Peyer's patch (tissue), 4 donors: Measurements from ENCODE around the gene SOD1. TPM values are rescaled to one million over a fixed set of nuclear protein-coding genes. Genes with fewer than 3 reads are reported as not detected.

Experiments
- DNase-seq, 3 donors: peaks; one replicate each; pipeline ENCODE4 v3.0.0-alpha.2; 2017 to 2019
- H3K27ac ChIP-seq, 4 donors: fragments of 200-600 bp; sonication (generic); one replicate each; pipeline ENCODE4 v1.5.1; 2016 to 2019
- H3K27me3 ChIP-seq, 2 donors: fragments of 200-600 bp; sonication (generic); one replicate each; pipeline ENCODE4 v1.5.1; 2019
- H3K36me3 ChIP-seq, 3 donors: fragments of 200-600 bp; sonication (generic); one replicate each; pipeline ENCODE4 v1.5.1; 2016 to 2019
- H3K4me1 ChIP-seq, 4 donors: fragments of 200-600 bp; sonication (generic); one replicate each; pipeline ENCODE4 v1.5.1; 2016 to 2019
- H3K4me3 ChIP-seq, 4 donors: fragments of 200-600 bp; sonication (generic); 1 replicate in 3 of 4; 2 replicates in 1 of 4; pipeline ENCODE4 v1.5.1; 2016 to 2019; ENCODE audit warnings: mild to moderate bottlenecking in 1 of 4
- H3K9me3 ChIP-seq, 4 donors: fragments of 200-600 bp; sonication (generic); one replicate each; pipeline ENCODE4 v1.5.1; 2016 to 2019; ENCODE audit warnings: mild to moderate bottlenecking in 1 of 4
- CTCF ChIP-seq, 6 experiments: fragments of 450-650 bp in 4 of 6; fragments of 200-600 bp in 2 of 6; sonication (generic) in 1 of 6; IDR thresholded peaks; one replicate each; pipeline ENCODE4 v1.5.1; 2017 to 2019; ENCODE audit warnings: antibody characterized with exemption in 6 of 6, mild to moderate bottlenecking in 3 of 6, moderate library complexity in 1 of 6
- POLR2A ChIP-seq, 2 donors: fragments of 450-650 bp; IDR thresholded peaks; one replicate each; pipeline ENCODE4 v1.5.1; 2017; ENCODE audit warnings: antibody characterized with exemption in 2 of 2, mild to moderate bottlenecking in 2 of 2, moderate library complexity in 2 of 2
- total RNA-seq, 4 donors: library from RNA; depleted of rRNA; stranded (reverse); fragments of >200 nt; gene quantifications; one replicate each; pipeline ENCODE4 v1.1.0, GENCODE V29; 2016

Gene SOD1
- 100 to 1,000 TPM; 102 to 304 (median 219) TPM for total RNA-seq

- Histone ChIP-seq H3K27ac (peak within 1 kb of the TSS; percentile 87 to 98 (median 92)), H3K4me1 (peaks cover 0 to 48% (median 8%) of the 10 kb centered on the region in 4 donors), H3K4me3 (peak within 1 kb of the TSS; percentile 71 to 96 (median 80)), H3K27me3 (no peaks in the 10 kb centered on the region), H3K9me3 (no peaks in the 10 kb centered on the region), H3K36me3 (peaks cover 0 to 9% (median 0%) of the 10 kb centered on the region in 3 donors)
- TF ChIP-seq CTCF (IDR thresholded peaks at IDR 0.05) (peak in 3 of 6 experiments; percentile 12 to 30 (median 27)), POLR2A (IDR thresholded peaks at IDR 0.05) (peak; percentile 87 to 92)
- peak; percentile 96 to 98 (median 97) for DNase-seq
These were observed at the start of gene SOD1 for GRCh38 chr21:31659536-31660258. TSS of gene SOD1 (plus strand) at chr21:31659693. CDS start at chr21:31659770, 77 bp downstream.

GRCh38 chr21:31611445-31611844, 48.0 kb upstream of the SOD1 start:
- no peaks in the 10 kb centered on the region for H3K4me1 ChIP-seq
- no peak overlapping the region for H3K4me3 ChIP-seq
- H3K9me3 ChIP-seq, result no peaks in the 10 kb centered on the region
- no peaks in the 10 kb centered on the region for H3K27me3 ChIP-seq
- H3K27ac ChIP-seq, result no peak overlapping the region
- no peak for DNase-seq
- TF ChIP-seq POLR2A (IDR thresholded peaks at IDR 0.05), result no peak
- H3K36me3 ChIP-seq, result no peaks in the 10 kb centered on the region

- no peak for DNase-seq
- H3K36me3 ChIP-seq, result no peaks in the 10 kb centered on the region
- no peak overlapping the region for H3K4me3 ChIP-seq
- H3K27ac ChIP-seq, result no peak overlapping the region
- no peak for TF ChIP-seq POLR2A (IDR thresholded peaks at IDR 0.05)
- TF ChIP-seq CTCF (IDR thresholded peaks at IDR 0.05), result no peak
- no peaks in the 10 kb centered on the region for H3K27me3 ChIP-seq
- no peaks in the 10 kb centered on the region for H3K4me1 ChIP-seq
- no peaks in the 10 kb centered on the region for H3K9me3 ChIP-seq
These were observed 46.4 kb upstream of the SOD1 start for GRCh38 chr21:31612894-31613785.

- TF ChIP-seq POLR2A (IDR thresholded peaks at IDR 0.05), result no peak
- H3K9me3 ChIP-seq, result no peaks in the 10 kb centered on the region
- DNase-seq, result no peak
These were observed 44.8 kb upstream of the SOD1 start for GRCh38 chr21:31614705-31615104.

GRCh38 chr21:31616216-31616615, 43.3 kb upstream of the SOD1 start:
- Histone ChIP-seq H3K4me3 (no peak overlapping the region), H3K4me1 (no peaks in the 10 kb centered on the region), H3K9me3 (no peaks in the 10 kb centered on the region), H3K36me3 (no peaks in the 10 kb centered on the region), H3K27ac (no peak overlapping the region), H3K27me3 (no peaks in the 10 kb centered on the region)
- TF ChIP-seq CTCF (IDR thresholded peaks at IDR 0.05), result no peak
- TF ChIP-seq POLR2A (IDR thresholded peaks at IDR 0.05), result no peak
- no peak for DNase-seq

More at GRCh38 chr21:31614705-31615104, 44.8 kb upstream of the SOD1 start:
- H3K27me3 ChIP-seq, result no peaks in the 10 kb centered on the region
- no peaks in the 10 kb centered on the region for H3K36me3 ChIP-seq
- no peak overlapping the region for H3K4me3 ChIP-seq
- H3K27ac ChIP-seq, result no peak overlapping the region
- no peaks in the 10 kb centered on the region for H3K4me1 ChIP-seq

- Histone ChIP-seq H3K9me3 (no peaks in the 10 kb centered on the region), H3K4me3 (no peak overlapping the region), H3K4me1 (no peaks in the 10 kb centered on the region), H3K36me3 (no peaks in the 10 kb centered on the region), H3K27ac (no peak overlapping the region), H3K27me3 (no peaks in the 10 kb centered on the region)
- TF ChIP-seq CTCF (IDR thresholded peaks at IDR 0.05) (no peak), POLR2A (IDR thresholded peaks at IDR 0.05) (no peak)
- DNase-seq, result no peak
These were observed 40.6 kb upstream of the SOD1 start for GRCh38 chr21:31618696-31619430.
